MG63 (cell line): ENCODE data around the gene NOTUM. TPM values are rescaled to one million over a fixed set of nuclear protein-coding genes. Genes with fewer than 3 reads are reported as not detected.
"Not testable (repeated sequence)": the region's sequence is repeated elsewhere in the genome, so short reads cannot be mapped to it uniquely, and the experiment has no call there.

Experiments
- DNase-seq: peaks from one replicate; pipeline ENCODE4 v3.0.0-alpha.2; 2020
- H3K27me3 ChIP-seq: fragments of 250-450 bp; sonication (Bioruptor Pico); 2 replicates; pipeline ENCODE4 v1.5.1; 2020; ENCODE audit warnings: mild to moderate bottlenecking, moderate library complexity
- H3K36me3 ChIP-seq: fragments of 250-450 bp; sonication (Bioruptor Pico); 2 replicates; pipeline ENCODE4 v1.5.1; 2020; ENCODE audit warnings: mild to moderate bottlenecking, moderate library complexity
- H3K4me3 ChIP-seq: fragments of 250-450 bp; sonication (Bioruptor Pico); 2 replicates; pipeline ENCODE4 v1.5.1; 2020; ENCODE audit warnings: mild to moderate bottlenecking, moderate library complexity
- H3K9me3 ChIP-seq: fragments of 250-450 bp; sonication (Bioruptor Pico); 2 replicates; pipeline ENCODE4 v1.5.1; 2020; ENCODE audit warnings: mild to moderate bottlenecking, moderate library complexity
- total RNA-seq: library from RNA; depleted of rRNA; stranded (reverse); fragments of >200 nt; shearing (Covaris generic); gene quantifications from 2 replicates; pipeline ENCODE4 v1.2.3, GENCODE V29; 2014; ENCODE audit warnings: low replicate concordance

Gene NOTUM
- total RNA-seq, 1 experiment from 2014 or later, result 0.66 TPM

- no peak for DNase-seq
- H3K4me3 ChIP-seq, result no peak overlapping the region
- H3K27me3 ChIP-seq, result no peaks in the 10 kb centered on the region
- no peaks in the 10 kb centered on the region for H3K9me3 ChIP-seq
- peaks cover 39% of the 10 kb centered on the region for H3K36me3 ChIP-seq
These were observed 23.9 kb upstream of the NOTUM start for GRCh38 chr17:81984773-81985410.

GRCh38 chr17:81983639-81984373 is 22.8 kb upstream of the NOTUM start:
- Histone ChIP-seq H3K4me3 (no peak overlapping the region), H3K9me3 (no peaks in the 10 kb centered on the region), H3K36me3 (peaks cover 48% of the 10 kb centered on the region), H3K27me3 (no peaks in the 10 kb centered on the region)
- DNase-seq, result no peak

GRCh38 chr17:81983011-81983638 is 22.1 kb upstream of the NOTUM start:
- Histone ChIP-seq H3K27me3 (no peaks in the 10 kb centered on the region), H3K9me3 (no peaks in the 10 kb centered on the region), H3K36me3 (peaks cover 48% of the 10 kb centered on the region), H3K4me3 (no peak overlapping the region)
- DNase-seq, result no peak

- not testable (repeated sequence) for DNase-seq, H3K4me3 ChIP-seq, H3K9me3 ChIP-seq, H3K27me3 ChIP-seq
- H3K36me3 ChIP-seq, result peaks cover 45% of the 10 kb centered on the region
These were observed 20.5 kb upstream of the NOTUM start for GRCh38 chr17:81981511-81981910.

GRCh38 chr17:81980707-81981343 is 19.8 kb upstream of the NOTUM start:
- no peaks in the 10 kb centered on the region for H3K27me3 ChIP-seq
- peaks cover 39% of the 10 kb centered on the region for H3K36me3 ChIP-seq
- H3K9me3 ChIP-seq, result no peaks in the 10 kb centered on the region
- no peak overlapping the region for H3K4me3 ChIP-seq
- DNase-seq, result no peak

GRCh38 chr17:81980122-81980521 is 19.1 kb upstream of the NOTUM start:
- H3K9me3 ChIP-seq, result no peaks in the 10 kb centered on the region
- DNase-seq, result no peak

GRCh38 chr17:81978524-81979298 is 17.7 kb upstream of the NOTUM start:
- Histone ChIP-seq H3K27me3 (no peaks in the 10 kb centered on the region), H3K4me3 (peak overlapping the region; percentile 86), H3K36me3 (peaks cover 27% of the 10 kb centered on the region), H3K9me3 (peaks cover 5% of the 10 kb centered on the region; the same call in 1 of the 2 replicates)
- DNase-seq, result no peak

More at GRCh38 chr17:81980122-81980521, 19.1 kb upstream of the NOTUM start:
- Histone ChIP-seq H3K36me3 (peaks cover 33% of the 10 kb centered on the region), H3K27me3 (no peaks in the 10 kb centered on the region), H3K4me3 (no peak overlapping the region)

GRCh38 chr17:81977211-81977808 is 16.3 kb upstream of the NOTUM start, which contains the start of gene ASPSCR1:
TSS of gene ASPSCR1 (plus strand) at chr17:81977629. CDS start at chr17:81977647, 18 bp downstream.
- Histone ChIP-seq H3K9me3 (peaks cover 14% of the 10 kb centered on the region), H3K27me3 (no peaks in the 10 kb centered on the region), H3K4me3 (peak within 1 kb of the TSS; percentile 86), H3K36me3 (peaks cover 18% of the 10 kb centered on the region)
- DNase-seq, result peak; percentile 88

GRCh38 chr17:81976332-81977210 is 15.6 kb upstream of the NOTUM start:
- Histone ChIP-seq H3K36me3 (peaks cover 18% of the 10 kb centered on the region), H3K4me3 (peak overlapping the region; percentile 86), H3K27me3 (no peaks in the 10 kb centered on the region), H3K9me3 (peaks cover 18% of the 10 kb centered on the region)
- peak; percentile 31 for DNase-seq

GRCh38 chr17:81973432-81973831 is 12.4 kb upstream of the NOTUM start:
- peaks cover 19% of the 10 kb centered on the region for H3K9me3 ChIP-seq
- no peaks in the 10 kb centered on the region for H3K27me3 ChIP-seq
- no peak overlapping the region for H3K4me3 ChIP-seq
- DNase-seq, result no peak
- no peaks in the 10 kb centered on the region for H3K36me3 ChIP-seq

- peaks cover 16% of the 10 kb centered on the region for H3K9me3 ChIP-seq
- H3K36me3 ChIP-seq, result no peaks in the 10 kb centered on the region
- H3K4me3 ChIP-seq, result no peak overlapping the region
- no peak for DNase-seq
- H3K27me3 ChIP-seq, result no peaks in the 10 kb centered on the region
These were observed 8.1 kb upstream of the NOTUM start for GRCh38 chr17:81968850-81969812.

GRCh38 chr17:81968396-81968745 is 7.4 kb upstream of the NOTUM start:
- Histone ChIP-seq H3K27me3 (no peaks in the 10 kb centered on the region), H3K4me3 (no peak overlapping the region)
- DNase-seq, result no peak

GRCh38 chr17:81967533-81968395 is 6.8 kb upstream of the NOTUM start:
- Histone ChIP-seq H3K4me3 (no peak overlapping the region), H3K36me3 (no peaks in the 10 kb centered on the region), H3K27me3 (no peaks in the 10 kb centered on the region), H3K9me3 (peaks cover 10% of the 10 kb centered on the region)
- DNase-seq, result no peak

More at GRCh38 chr17:81968396-81968745, 7.4 kb upstream of the NOTUM start:
- H3K36me3 ChIP-seq, result no peaks in the 10 kb centered on the region
- peaks cover 11% of the 10 kb centered on the region for H3K9me3 ChIP-seq

- Histone ChIP-seq H3K9me3 (peaks cover 4% of the 10 kb centered on the region), H3K36me3 (no peaks in the 10 kb centered on the region), H3K4me3 (no peak overlapping the region), H3K27me3 (no peaks in the 10 kb centered on the region)
- DNase-seq, result no peak
These were observed 6.2 kb upstream of the NOTUM start for GRCh38 chr17:81967244-81967532.
